Measurements from ENCODE around the gene SLC66A2.
"Not testable (repeated sequence)": the region's sequence is repeated elsewhere in the genome, so short reads cannot be mapped to it uniquely, and the experiment has no call there.

SLC66A2 gene

DNA sequence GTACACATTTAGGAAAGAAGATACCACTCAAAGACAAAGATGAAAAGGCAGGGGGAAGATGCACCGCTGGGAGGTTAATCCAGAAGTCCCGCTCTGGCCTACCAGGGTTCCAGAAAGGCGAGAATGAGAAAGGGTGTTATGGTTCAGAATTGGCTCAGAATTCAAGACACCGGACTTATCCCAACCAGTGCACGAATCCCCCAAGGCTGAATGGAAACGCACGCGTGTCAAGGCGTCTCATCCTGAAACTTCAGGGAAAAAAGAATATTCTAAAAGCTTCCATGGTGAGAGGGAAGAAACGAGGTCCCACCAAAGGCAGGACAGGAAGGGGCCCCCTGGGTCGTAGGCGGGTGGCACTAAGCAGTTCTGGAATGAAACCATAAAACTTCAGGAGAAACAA is 71.9 kb downstream of the SLC66A2 start:
- no peak for DNase-seq (ENCODE audit: low read depth)

- no peak for DNase-seq (ENCODE audit: low read depth)
Measured at GRCh38 chr18:79878741-79879378, 72.6 kb downstream of the SLC66A2 start.

DNA sequence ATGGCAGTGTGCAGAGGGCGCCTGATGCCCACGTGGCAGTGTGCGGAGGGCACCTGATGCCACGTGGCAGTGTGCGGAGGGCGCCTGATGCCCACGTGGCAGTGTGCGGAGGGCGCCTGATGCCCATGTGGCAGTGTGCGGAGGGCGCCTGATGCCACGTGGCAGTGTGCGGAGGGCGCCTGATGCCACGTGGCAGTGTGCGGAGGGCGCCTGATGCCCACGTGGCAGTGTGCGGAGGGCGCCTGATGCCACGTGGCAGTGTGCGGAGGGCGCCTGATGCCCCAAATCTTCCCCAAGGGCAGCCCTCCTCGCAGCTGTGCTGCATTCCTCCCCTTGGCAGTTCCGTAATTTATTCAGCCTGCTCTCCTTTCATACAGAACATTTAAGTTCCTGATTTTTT is 73.2 kb downstream of the SLC66A2 start:
- DNase-seq (ENCODE audit: low read depth) = not testable (repeated sequence)

DNA sequence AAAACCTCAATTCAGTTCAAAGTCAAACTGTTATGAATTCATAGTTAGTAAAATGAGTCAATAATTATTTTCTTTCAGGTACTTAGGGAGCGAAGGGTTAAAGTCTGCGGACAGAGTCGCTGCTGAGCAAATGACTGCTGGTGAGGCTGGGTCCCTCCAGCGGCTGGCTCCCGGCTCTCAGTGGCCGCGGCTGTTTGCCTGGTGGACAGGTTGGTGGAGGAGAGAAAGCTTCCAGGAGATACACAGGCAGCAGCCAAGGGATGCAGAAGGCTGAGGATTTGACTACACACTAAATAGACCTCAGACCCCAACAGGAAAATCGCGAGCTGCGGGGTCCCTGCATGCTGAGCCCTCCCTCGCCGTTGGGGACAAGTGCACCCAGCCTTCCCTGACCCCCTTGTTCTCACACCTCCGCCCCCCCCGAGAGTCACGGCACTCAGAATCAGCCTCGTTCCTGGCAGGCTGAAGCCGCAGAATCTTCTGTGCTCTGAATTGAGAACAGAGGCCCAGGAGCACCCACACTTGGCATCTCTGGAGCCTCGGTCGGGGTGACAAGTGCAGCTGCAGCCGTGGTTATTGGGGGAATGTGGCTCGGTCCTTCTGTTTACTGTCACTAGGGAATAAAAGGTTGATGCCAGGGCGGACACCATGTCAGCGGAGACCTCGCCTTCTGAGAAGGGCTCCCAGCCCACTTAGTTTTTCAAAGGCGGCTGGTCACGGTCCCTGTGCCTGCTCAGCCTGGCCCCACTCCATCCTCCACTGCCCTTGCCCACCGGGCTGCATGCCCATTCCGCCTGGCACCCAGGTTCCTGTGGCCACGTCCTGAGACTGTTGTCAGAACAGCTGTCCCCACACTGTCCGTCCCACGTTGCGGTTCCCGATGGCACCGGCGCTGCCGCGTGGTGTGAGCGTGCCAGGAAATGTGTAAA is 74.0 kb downstream of the SLC66A2 start:
- no peak for DNase-seq (ENCODE audit: low read depth)

- no peak for DNase-seq (ENCODE audit: low read depth)
Measured at GRCh38 chr18:79876497-79876896, 75.0 kb downstream of the SLC66A2 start.

DNA sequence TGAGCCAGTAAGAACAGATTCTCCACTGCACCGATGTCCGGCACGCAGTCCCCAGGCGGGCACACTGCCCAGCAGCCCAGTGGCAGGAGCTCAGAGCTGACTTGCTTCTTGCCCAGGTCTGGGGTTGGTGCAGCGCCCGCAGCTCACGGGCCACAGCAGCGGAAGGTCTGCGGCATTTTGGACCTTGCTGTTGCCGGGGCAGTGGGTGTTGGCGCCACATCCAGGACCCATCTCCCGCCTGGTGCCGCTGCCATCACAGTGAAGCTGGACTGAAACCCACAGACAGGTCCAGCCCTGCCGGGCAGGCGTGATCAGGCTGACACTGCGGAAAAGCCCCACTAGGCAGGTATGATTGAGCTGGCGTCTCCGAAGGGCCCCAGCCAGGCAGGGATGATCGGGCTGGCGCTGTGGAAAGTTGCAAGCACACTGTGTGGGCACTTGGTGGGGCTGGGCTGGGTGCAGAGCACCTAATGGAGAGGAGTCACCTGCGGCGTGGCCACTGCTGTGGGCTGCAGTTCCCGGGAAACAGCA is 75.5 kb downstream of the SLC66A2 start:
- no peak for DNase-seq (ENCODE audit: low read depth)

DNA sequence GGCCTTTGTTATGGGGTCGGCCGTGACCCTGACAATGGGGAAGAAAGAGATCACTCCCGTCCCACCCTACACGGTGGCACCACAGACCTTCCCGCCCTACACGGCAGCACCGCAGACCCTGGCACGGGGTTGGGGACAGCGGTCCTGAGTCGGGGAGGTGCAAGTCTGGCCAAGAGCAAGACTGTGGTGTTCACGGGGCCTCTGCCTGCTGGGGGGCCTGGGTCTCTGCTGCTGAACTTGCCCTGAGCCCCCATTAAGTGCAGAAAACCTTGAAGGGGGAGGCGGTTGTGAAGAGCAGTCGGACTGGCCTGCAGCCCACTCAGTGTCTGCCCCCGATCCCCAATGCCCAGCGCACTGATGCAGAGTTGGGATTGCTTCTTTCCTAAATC is 75.9 kb downstream of the SLC66A2 start:
- DNase-seq (ENCODE audit: low read depth) = no peak

- no peak for DNase-seq (ENCODE audit: low read depth)
Measured at GRCh38 chr18:79874553-79875530, 76.6 kb downstream of the SLC66A2 start.

- DNase-seq (ENCODE audit: low read depth) = no peak
Measured at GRCh38 chr18:79873449-79874110, 77.9 kb downstream of the SLC66A2 start.

DNA sequence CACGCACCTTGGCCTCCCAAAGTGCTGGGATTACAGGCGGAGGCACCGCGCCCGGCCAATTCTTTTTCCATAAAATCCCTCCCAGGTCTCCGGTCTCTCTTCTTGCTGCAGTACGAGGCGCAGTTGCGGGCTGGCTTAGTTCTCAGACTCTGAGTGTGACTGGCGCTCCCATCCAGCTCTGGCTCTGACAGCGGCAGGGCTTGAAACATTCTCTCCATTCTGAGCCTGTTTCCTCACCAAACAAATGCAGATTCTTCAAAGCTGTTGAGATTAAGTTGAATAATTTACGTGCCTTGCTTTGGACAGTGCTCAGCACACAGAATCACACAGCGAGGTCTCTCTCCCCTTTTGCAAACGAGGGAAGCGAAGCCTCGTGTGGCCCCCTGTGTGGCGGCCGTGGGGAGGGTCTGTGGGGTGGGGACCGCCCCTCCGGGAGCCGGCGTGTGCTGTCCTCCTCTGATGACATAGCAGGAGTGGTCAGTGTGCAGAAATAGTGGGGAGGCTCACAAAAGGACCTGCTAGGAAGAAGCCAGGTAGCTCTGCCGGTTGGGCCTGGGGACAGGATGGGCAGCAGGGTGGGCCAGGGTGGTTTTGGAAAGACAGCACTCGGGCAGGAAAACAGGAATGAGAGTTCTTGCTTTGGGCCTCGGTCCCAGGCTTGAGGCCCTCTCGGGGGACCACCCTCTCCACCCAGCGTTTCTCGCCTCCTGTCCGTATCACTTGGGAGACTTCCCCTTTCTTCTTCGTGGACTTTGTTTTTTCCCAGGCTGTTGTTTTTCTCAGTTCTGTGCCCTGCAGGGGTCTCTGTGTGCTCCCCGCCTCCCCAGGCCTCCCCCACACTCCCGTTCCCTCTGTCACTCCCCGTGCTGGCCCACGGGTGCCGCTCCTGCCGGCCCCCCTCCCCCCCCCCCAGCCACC is 78.7 kb downstream of the SLC66A2 start:
- no peak for DNase-seq (ENCODE audit: low read depth)

DNA sequence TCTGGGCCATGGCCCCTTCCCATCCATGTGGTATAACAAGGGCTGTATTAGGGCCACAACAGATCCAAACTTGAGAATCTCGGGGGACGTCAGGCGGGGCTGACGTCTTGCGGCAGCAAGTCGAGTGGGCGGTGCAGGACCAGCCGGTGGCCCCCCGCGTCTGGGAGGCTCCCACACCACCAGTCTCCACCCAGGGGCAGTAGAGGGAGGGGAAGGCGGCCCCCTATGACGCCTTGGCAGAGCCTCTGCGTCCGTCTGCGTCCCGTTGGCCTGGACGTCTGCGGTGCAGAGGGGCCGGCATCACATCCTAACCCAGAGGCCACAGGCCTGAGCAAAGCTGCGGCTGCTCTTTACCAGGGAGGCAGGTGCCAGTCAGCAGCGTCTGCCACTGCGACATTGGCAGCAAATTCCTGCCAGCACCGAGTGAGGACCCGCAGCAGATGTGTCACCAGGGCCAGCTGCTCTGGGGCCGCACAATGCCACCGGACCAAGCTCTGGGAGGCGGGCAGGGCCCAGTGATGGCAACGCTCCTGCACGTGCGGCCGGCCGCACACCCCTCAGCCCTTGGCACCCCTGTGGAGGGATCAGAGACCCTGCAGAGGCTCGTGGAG is 79.9 kb downstream of the SLC66A2 start:
- no peak for DNase-seq (ENCODE audit: low read depth)

DNA sequence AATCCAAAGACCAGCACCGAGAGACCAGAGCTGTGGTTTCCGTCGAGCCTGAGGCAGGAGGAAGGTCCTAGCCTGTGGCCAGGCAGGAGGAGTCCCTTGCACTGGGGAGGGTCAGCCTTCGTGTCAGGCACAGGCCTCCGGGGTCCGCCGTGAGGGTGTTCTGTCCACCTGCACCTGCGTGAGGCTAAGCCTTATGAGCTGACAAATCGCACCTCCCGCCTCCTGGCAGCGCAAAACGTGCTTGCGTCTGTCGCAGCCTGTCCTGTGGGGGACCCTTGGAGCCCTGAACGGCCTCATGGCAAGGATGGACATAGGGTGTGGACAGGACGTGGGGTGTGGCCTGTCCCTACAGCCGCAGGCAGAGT is 80.4 kb downstream of the SLC66A2 start:
- no peak for DNase-seq (ENCODE audit: low read depth)

DNA sequence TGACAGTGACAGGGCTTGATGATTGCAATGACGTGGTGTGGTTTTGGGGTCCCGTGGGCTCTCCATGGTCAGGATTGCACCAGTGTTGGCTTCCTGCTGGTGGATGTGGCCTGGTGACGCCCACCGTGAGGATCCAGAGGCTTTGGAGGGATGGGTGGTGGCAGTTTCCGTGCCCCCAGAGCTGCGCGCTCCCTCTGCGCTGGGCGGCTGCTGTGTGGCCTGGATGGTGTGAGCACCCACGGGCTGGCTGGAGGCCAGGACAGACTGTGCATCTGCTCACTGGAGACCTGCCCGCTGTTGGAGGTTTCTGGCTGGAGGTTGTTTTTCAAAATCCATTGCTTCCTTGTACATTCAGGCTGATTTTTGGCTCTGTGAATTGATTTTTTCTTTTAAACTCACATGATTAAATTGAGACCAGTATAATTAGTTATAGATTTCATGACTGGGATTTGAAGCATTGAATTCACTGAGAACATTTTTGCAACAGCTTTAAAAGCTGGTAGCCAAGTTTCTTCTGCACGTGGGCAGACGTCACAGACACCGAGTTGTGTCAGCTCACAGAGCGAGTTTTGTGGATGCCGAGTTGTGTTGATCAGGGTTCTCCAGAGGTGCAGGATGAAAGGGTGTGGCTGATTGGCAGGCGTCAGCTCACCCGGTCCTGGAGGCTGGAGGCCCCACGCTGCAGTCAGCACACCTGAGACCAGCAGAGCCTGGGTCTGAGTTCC is 81.0 kb downstream of the SLC66A2 start:
- DNase-seq (ENCODE audit: low read depth) = no peak

DNA sequence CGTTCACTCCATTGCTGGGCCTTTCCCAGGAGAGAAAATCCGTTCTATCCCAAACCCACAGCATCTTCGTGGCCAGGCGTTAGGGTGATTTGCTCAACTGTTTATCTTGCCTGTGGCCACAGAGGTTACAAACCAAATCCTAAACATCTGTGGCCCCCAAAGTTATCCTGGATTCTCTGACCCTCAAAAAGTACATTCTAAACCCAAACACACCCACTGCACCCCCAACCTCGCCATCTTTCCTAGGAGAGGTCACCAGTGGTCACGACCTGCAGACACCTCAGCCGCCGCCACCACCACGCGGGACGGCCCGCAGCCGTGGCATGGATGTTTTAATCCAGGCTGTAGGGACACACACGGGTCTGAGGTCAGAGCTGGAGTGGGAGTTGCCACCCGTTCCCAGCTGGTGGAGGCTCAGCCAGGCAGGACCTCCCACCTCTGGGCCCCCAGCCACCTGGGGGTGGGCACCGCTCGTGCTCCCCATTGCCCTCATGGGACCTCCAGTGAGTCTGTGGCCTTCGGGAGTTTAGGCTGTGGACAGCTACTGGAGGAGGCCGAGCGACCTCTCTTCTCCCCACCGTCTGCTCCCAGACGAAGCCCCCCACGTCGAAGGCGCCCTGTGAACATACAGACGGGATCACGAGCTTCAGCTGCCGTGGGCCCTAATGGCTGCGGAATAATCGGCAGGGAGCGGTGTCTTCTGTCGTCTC is 81.7 kb downstream of the SLC66A2 start:
- no peak for DNase-seq (ENCODE audit: low read depth)

DNA sequence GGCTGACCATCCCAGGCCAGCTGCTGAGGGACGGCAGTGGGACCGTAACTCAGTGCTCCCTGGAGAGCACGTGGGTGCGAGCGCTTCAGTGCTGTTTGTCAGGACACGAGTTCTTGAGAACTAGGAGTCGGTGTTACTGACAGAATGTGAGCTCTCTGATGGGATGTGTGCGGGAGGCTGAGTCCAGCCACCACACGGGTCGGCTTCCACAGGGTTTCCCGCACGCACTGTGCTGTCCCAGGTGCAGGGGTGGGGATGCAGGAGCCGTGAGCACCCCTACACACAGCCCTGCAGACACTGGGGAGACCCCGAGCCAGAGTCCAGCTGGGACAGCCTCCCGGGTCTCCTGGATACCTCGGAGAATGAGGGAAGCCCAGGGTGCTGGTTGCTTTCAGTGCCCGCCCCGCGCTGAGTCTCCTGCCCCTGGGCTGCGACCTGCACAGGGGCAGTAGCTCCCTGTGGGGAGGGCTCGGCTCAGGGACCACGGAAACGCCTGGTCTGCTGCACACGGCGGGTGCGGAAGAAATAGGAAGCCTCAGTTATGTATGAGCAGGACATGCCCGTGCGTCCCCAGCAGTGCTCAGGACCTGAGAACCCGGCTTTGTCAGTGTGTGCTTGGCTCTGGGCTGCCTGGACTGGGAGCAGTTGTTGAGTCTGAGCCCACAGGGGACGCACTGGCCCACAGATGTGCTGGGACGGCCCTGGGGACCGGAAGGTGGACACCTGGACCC is 82.5 kb downstream of the SLC66A2 start:
- no peak for DNase-seq (ENCODE audit: low read depth)

DNA sequence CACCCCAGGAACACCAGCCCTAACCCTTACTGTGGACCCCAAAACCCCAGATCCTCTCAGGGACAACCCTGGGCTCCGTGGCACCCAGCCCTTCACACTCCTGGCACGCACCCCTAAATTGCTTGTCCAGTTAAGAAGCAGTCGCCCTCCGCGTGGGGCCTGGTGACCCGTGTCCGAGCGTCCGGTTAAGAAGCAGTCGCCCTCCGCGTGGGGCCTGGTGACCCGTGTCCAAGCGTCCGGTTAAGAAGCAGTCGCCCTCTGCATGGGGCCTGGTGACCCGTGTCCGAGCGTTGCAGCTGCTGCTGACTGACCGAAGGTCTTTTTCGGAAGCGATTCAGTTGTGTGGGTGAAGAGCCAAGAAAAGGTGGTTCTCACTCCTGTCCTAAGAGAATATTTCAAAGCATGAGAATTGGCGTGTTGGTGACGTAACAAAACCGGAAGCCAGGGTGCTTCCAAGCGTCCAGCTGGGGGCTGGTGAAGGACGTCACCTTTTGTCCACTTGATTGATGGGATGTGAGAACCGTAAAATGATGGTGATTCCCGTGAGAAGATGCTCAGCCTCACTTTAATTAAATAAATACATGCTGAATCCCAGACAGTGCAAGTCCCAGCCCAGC is 83.2 kb downstream of the SLC66A2 start:
- DNase-seq (ENCODE audit: low read depth) = no peak

DNA sequence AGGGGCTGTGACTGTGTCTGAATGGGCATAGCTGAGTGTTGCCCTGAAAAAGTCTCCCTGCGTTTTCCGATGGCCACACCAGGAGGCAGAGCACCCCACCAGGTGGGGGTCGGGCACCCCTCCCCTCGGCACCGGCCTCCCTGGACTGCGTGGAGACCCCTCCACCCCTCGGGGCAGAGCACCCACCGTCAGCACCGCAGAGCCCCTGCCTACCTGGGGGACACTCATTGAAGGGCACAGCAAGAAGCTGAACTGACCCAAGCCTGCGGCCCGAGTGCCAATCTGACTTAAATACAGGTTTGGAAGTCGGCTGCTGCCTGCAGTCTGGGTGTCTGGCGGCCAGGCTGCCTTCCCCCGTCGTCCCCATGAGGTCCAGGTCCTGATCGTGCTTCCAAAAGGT is 83.8 kb downstream of the SLC66A2 start:
- no peak for DNase-seq (ENCODE audit: low read depth)

Data from non-pigmented ciliary epithelial cell (primary cell).